Spleen (tissue), 7 donors: Measurements from ENCODE around the gene PAPOLB.

Source experiments
- CTCF ChIP-seq, 11 experiments: fragments of 200-600 bp in 7 of 11; fragments of 450-650 bp in 4 of 11; sonication (generic) in 4 of 11; IDR thresholded peaks in 8 of 11; conservative IDR thresholded peaks in 3 of 11; 1 replicate in 7 of 11; 2 replicates in 4 of 11; pipeline versions ENCODE4 v1.4.0 to v1.8.0; 2016 to 2021; ENCODE audit warnings: antibody characterized with exemption in 11 of 11, inconsistent platforms in 4 of 11, mild to moderate bottlenecking in 1 of 11
- POLR2A ChIP-seq, 3 donors: fragments of 450-650 bp; IDR thresholded peaks; one replicate each; pipeline ENCODE4 v1.5.1; 2017; ENCODE audit warnings: antibody characterized with exemption in 3 of 3, mild to moderate bottlenecking in 1 of 3
- POLR2AphosphoS5 ChIP-seq, 3 donors: sonication (generic); formaldehyde crosslinking; IDR thresholded peaks; one replicate each; pipeline ENCODE4 v1.5.1; 2017; ENCODE audit warnings: antibody characterized with exemption in 3 of 3
- donor health status: DM: no; HTN: no; CAD: no; lungs with moderate emphysema.
- donor health status: DM: no; HTN: no; CAD: no.
- donor health status: DM: no; HTN: no; CAD: no.

DNA sequence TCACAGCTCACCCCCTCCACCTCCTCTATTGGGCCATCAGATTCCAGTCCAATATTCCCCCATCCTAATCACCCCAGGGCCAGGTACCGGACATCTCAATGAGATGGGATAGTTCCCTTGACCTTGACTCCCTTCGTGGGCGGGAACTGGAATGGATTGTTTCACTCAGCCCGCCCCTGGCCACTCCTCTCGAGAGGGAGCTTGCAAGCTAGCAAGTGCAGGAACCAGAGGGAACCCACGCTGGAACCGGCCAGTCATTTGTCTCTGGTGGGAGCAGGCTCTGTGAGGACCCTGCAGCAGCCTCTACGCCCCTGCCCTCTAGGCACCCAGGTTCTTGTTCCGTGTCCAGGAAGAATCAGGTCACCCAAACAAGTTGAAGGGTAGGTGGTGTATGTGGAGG is 32.7 kb upstream of the PAPOLB start:
- TF ChIP-seq CTCF (IDR thresholded peaks at IDR 0.05 in 8 of 11, conservative IDR thresholded peaks at IDR 0.05 in 3 of 11) (no peak), POLR2AphosphoS5 (IDR thresholded peaks at IDR 0.05) (no peak), POLR2A (IDR thresholded peaks at IDR 0.05) (no peak)
